Endothelial cell of umbilical vein (primary cell): Measurements from ENCODE around the gene IRS1. TPM values are rescaled to one million over a fixed set of nuclear protein-coding genes. Genes with fewer than 3 reads are reported as not detected.

Experiments
- BruUV-seq: library from RNA; stranded (reverse); fragments of 400-500 nt; replicated peaks from 2 replicates; lab custom pipeline; 2021; lab: Mats Ljungman, UMichigan
- CTCF ChIA-PET: fragments of 300-600, 350-600 bp; sonication (Branson Sonifier 250); formaldehyde crosslinking; loops from one replicate; lab custom pipeline; 2021; ENCODE audit warnings: antibody characterized with exemption, inconsistent platforms; lab: Charles Lee
- POLR2A ChIA-PET: fragments of 300-600, 350-600 bp; sonication (Branson Sonifier 250); formaldehyde crosslinking; loops from one replicate; lab custom pipeline; 2021; ENCODE audit warnings: antibody characterized with exemption, inconsistent platforms; lab: Charles Lee
- DNase-seq: peaks from one replicate; pipeline ENCODE4 v3.0.0-alpha.2; 2011; ENCODE audit warnings: low read depth, low spot score
- FAIRE-seq: peaks from 2 replicates; lab custom pipeline; 2011; peaks lifted over from hg19 to GRCh38; lab: Jason Lieb, UNC
- H2AFZ ChIP-seq: 2 replicates; pipeline ENCODE4 v1.6.0; 2012; ENCODE audit warnings: low read depth, low read length, control low read depth, inconsistent platforms
- H3K27ac ChIP-seq: 2 replicates; pipeline ENCODE4 v1.5.1; 2011; ENCODE audit warnings: low read depth, mild to moderate bottlenecking, control low read depth, low read length, moderate library complexity; ENCODE audit not compliant: insufficient read depth
- H3K27me3 ChIP-seq, 2 experiments: 2 replicates each; pipeline versions ENCODE4 v1.6.0 to v1.6.1; 2011; ENCODE audit warnings: low read length in 2 of 2, mixed read lengths in 1 of 2; ENCODE audit not compliant: control insufficient read depth in 2 of 2, insufficient read depth in 2 of 2
- H3K36me3 ChIP-seq, 2 experiments: 2 replicates in 1 of 2; 3 replicates in 1 of 2; pipeline ENCODE4 v1.5.1; 2011; ENCODE audit warnings: low read length in 2 of 2, mild to moderate bottlenecking in 1 of 2, moderate library complexity in 1 of 2; ENCODE audit not compliant: control insufficient read depth in 2 of 2, insufficient read depth in 2 of 2; ENCODE audit errors: extremely low read depth in 1 of 2
- H3K4me1 ChIP-seq: 3 replicates; pipeline ENCODE4 v1.5.1; 2011; ENCODE audit warnings: mild to moderate bottlenecking, low read length; ENCODE audit not compliant: control insufficient read depth, insufficient read depth; ENCODE audit errors: extremely low read depth
- H3K4me2 ChIP-seq: 2 replicates; pipeline ENCODE4 v1.6.1; 2011; ENCODE audit warnings: low read length, control low read depth, mixed read lengths; ENCODE audit not compliant: insufficient read depth
- H3K4me3 ChIP-seq, 3 experiments: fragments of 200-600 bp in 1 of 3; sonication (generic), shearing (Covaris generic) in 1 of 3; replicated peaks in 1 of 3; 2 replicates each; pipeline ENCODE4 v1.5.1; 2011 to 2016; ENCODE audit warnings: control low read depth in 3 of 3, low read length in 3 of 3, mild to moderate bottlenecking in 2 of 3, inconsistent platforms in 1 of 3, low read depth in 1 of 3, moderate library complexity in 1 of 3; ENCODE audit not compliant: insufficient read depth in 1 of 3
- H3K79me2 ChIP-seq: 2 replicates; pipeline ENCODE4 v1.6.0; 2012; ENCODE audit warnings: low read length, inconsistent platforms; ENCODE audit not compliant: control insufficient read depth, insufficient read depth
- H3K9ac ChIP-seq: replicated peaks from 2 replicates; pipeline ENCODE3; 2011; ENCODE audit warnings: low read length, control low read depth; ENCODE audit not compliant: insufficient read depth; ENCODE audit errors: extremely low read depth
- H3K9me1 ChIP-seq: replicated peaks from 3 replicates; pipeline ENCODE4 v1.6.0; 2011; ENCODE audit warnings: mild to moderate bottlenecking, low read length; ENCODE audit not compliant: control insufficient read depth, insufficient read depth; ENCODE audit errors: extremely low read depth
- H3K9me3 ChIP-seq: replicated peaks from 2 replicates; pipeline ENCODE4 v1.5.1; 2012; ENCODE audit warnings: low read length, inconsistent platforms; ENCODE audit not compliant: control insufficient read depth, insufficient read depth
- H4K20me1 ChIP-seq: replicated peaks from 2 replicates; pipeline ENCODE3; 2011; ENCODE audit warnings: mild to moderate bottlenecking, low read length; ENCODE audit not compliant: control insufficient read depth, insufficient read depth; ENCODE audit errors: extremely low read depth
- EZH2 ChIP-seq: IDR thresholded peaks from 2 replicates; pipeline ENCODE4 v1.6.1; 2012; ENCODE audit warnings: borderline replicate concordance, low read depth, mild to moderate bottlenecking, moderate library complexity, low read length, inconsistent platforms; ENCODE audit not compliant: severe bottlenecking
- FOS ChIP-seq: IDR thresholded peaks from 2 replicates; pipeline ENCODE4 v1.6.1; 2011; ENCODE audit warnings: mild to moderate bottlenecking, low read length, moderate library complexity, borderline replicate concordance; ENCODE audit not compliant: insufficient read depth
- GATA2 ChIP-seq: IDR thresholded peaks from 2 replicates; pipeline ENCODE4 v1.7.0; 2011; ENCODE audit warnings: low read depth, mild to moderate bottlenecking, moderate library complexity, mixed read lengths, low read length; ENCODE audit not compliant: insufficient read length, insufficient read depth
- JUN ChIP-seq: IDR thresholded peaks from 2 replicates; pipeline ENCODE4 v1.6.1; 2011; ENCODE audit warnings: borderline replicate concordance, low read depth; ENCODE audit not compliant: insufficient read length, insufficient read depth
- MYC ChIP-seq: IDR thresholded peaks from one replicate; pipeline ENCODE4 v1.6.1; 2011; ENCODE audit warnings: mild to moderate bottlenecking, low read depth, low read length
- POLR2A ChIP-seq: IDR thresholded peaks from 2 replicates; pipeline ENCODE4 v1.6.1; 2012; ENCODE audit warnings: low read depth, mild to moderate bottlenecking, control low read depth, low read length
- POLR2AphosphoS5 ChIP-seq: IDR thresholded peaks from 2 replicates; pipeline ENCODE4 v1.6.1; 2012; ENCODE audit warnings: low read depth, mild to moderate bottlenecking, control low read depth, low read length, moderate library complexity; ENCODE audit not compliant: insufficient read depth
- dilution Hi-C: fragments of 300-500 bp; cut with MboI; formaldehyde crosslinking; loops from one replicate; pipeline ENCODE4 v1.15.0; 2019; ENCODE audit warnings: low sequenced_read_pairs; ENCODE audit not compliant: extremely low pct_ligation_motif_present
- intact Hi-C: fragments of 100-400 bp; cut with micrococcal nuclease; formaldehyde crosslinking; loops from one replicate; pipeline ENCODE4 v1.10.0; 2022
- polyA plus RNA-seq, 4 experiments: library from polyadenylated mRNA; depleted of rRNA in 3 of 4; stranded (reverse) in 3 of 4; unstranded in 1 of 4; fragments of >200 nt; gene quantifications; 2 replicates each; pipeline versions ENCODE4 v1.2.1 to v1.2.3, GENCODE V29; 2011 to 2012; ENCODE audit warnings: missing spikeins in 1 of 4
- total RNA-seq: library from RNA; stranded (reverse); gene quantifications from 2 replicates; pipeline ENCODE4 v1.2.3, GENCODE V29; 2021
- TF ChIP-seq, protein P1 (sequence below): IDR thresholded peaks from 2 replicates; pipeline ENCODE4 v1.6.1; 2011; ENCODE audit not compliant: insufficient read depth, insufficient read length
- TF ChIP-seq, protein P2 (sequence below), 2 donors: IDR thresholded peaks; 1 replicate in 1 of 2; 2 replicates in 1 of 2; pipeline ENCODE4 v1.5.1; 2011; ENCODE audit warnings: low read length in 2 of 2, mild to moderate bottlenecking in 2 of 2, moderate library complexity in 2 of 2, control low read depth in 1 of 2, inconsistent platforms in 1 of 2, low read depth in 1 of 2; ENCODE audit not compliant: insufficient read depth in 1 of 2; ENCODE audit errors: extremely low read depth in 1 of 2

Gene IRS1
- total and polyA plus RNA-seq, 2 donors (not counting 3 experiments of a cell fraction or from before 2014, with no cell fraction given): 0.10 to 0.11 TPM

DNA sequence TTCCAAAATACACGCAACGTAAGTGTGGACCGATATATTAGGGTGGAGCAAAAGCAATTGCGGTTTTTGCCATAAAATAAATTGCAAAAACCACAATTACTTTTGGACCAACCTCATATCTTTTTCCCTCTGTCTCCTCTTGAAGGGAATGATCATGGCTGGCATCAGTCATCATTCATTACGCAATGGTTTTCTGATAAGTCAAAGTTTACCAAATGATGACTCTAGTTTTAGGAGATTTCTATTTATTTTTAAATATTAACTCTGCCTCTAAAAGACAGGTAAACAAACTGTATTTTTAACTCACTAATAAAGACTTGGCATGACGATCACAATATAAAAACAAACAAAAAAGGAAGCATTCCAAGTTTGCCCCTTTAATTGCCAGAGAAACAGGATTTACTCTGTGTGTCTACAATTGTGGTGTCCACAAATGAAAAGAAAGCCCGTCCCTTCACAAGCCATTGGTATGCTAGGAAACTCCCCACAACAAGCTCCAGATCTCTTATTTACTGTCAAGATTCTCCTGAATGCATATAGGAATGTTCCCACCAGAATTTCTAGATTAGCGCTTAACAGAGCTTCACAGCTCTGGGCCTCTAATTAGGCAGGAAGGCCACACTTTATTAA lies 61.3 kb downstream of the IRS1 start:
- intact Hi-C loops: no loop called here

DNA sequence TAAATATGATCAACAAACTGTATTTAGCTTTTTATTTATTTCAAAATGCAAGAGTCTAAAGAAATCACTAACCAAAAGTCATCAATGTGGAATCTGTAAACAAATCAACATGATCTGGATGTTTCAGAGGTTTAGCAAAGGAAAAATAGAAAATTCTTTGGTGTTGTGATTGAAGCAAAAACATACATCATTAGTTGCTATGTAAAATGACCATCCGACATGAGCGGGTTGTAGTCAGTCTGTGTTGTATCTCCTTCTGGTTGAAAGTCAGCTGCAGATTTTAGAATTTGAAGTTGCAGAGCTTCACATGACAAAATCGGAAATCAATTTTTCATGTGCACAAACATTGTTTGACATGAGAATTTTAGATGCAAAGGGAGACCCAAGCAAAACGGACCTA lies 63.2 kb downstream of the IRS1 start:
- Histone ChIP-seq H3K9me3 (no peaks in the 10 kb centered on the region), H3K4me1 (no peaks in the 10 kb centered on the region), H3K4me3 (no peak overlapping the region), H4K20me1 (no peaks in the 10 kb centered on the region), H3K4me2 (no peak overlapping the region), H3K79me2 (no peaks in the 10 kb centered on the region), H3K27ac (no peak overlapping the region), H2AFZ (no peak overlapping the region), H3K27me3 (no peaks in the 10 kb centered on the region), H3K36me3 (no peaks in the 10 kb centered on the region), H3K9me1 (no peaks in the 10 kb centered on the region), H3K9ac (no peak overlapping the region)
- TF ChIP-seq, protein P1, sequence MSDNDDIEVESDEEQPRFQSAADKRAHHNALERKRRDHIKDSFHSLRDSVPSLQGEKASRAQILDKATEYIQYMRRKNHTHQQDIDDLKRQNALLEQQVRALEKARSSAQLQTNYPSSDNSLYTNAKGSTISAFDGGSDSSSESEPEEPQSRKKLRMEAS: no peak
- TF ChIP-seq POLR2A (no peak), MYC (no peak), EZH2 (no peak), GATA2 (no peak), JUN (no peak), POLR2AphosphoS5 (no peak), FOS (no peak)
- TF ChIP-seq, protein P2, sequence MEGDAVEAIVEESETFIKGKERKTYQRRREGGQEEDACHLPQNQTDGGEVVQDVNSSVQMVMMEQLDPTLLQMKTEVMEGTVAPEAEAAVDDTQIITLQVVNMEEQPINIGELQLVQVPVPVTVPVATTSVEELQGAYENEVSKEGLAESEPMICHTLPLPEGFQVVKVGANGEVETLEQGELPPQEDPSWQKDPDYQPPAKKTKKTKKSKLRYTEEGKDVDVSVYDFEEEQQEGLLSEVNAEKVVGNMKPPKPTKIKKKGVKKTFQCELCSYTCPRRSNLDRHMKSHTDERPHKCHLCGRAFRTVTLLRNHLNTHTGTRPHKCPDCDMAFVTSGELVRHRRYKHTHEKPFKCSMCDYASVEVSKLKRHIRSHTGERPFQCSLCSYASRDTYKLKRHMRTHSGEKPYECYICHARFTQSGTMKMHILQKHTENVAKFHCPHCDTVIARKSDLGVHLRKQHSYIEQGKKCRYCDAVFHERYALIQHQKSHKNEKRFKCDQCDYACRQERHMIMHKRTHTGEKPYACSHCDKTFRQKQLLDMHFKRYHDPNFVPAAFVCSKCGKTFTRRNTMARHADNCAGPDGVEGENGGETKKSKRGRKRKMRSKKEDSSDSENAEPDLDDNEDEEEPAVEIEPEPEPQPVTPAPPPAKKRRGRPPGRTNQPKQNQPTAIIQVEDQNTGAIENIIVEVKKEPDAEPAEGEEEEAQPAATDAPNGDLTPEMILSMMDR (IDR thresholded peaks at IDR 0.05; ENCODE audit: extremely low read depth in 1 of 2, insufficient read depth in 1 of 2, low read depth in 1 of 2, low read length in 2 of 2): no peak
- POLR2A ChIA-PET: no interaction called here
- dilution Hi-C loops (no loop called here), intact Hi-C loops (no loop called here)
- DNase-seq: no peak
- BruUV-seq: no TSS peak
- FAIRE-seq: no peak
- CTCF ChIA-PET: no interaction called here

More for the DNA sequence above, 61.3 kb downstream of the IRS1 start:
- Histone ChIP-seq H3K4me1 (no peaks in the 10 kb centered on the region), H3K4me3 (no peak overlapping the region), H2AFZ (no peak overlapping the region), H3K79me2 (no peaks in the 10 kb centered on the region), H4K20me1 (no peaks in the 10 kb centered on the region), H3K9me3 (no peaks in the 10 kb centered on the region), H3K27me3 (no peaks in the 10 kb centered on the region), H3K27ac (no peak overlapping the region), H3K9me1 (no peaks in the 10 kb centered on the region), H3K36me3 (no peaks in the 10 kb centered on the region), H3K4me2 (no peak overlapping the region), H3K9ac (no peak overlapping the region)
- POLR2A ChIA-PET: no interaction called here
- CTCF ChIA-PET: no interaction called here
- dilution Hi-C loops: no loop called here
- FAIRE-seq (no peak), DNase-seq (no peak)
- BruUV-seq: no TSS peak
- TF ChIP-seq EZH2: no peak
- no peak for TF ChIP-seq MYC
- no peak for TF ChIP-seq GATA2
